HCEC 1CT (cell line): ENCODE measurements around the gene CD36.
A peak's percentile ranks its signal among the peaks of the same experiment; 100 is the strongest.

Experiments used
- DNase-seq: peaks from one replicate; pipeline ENCODE4 v3.0.0-alpha.2; 2017

CD36 gene

DNA sequence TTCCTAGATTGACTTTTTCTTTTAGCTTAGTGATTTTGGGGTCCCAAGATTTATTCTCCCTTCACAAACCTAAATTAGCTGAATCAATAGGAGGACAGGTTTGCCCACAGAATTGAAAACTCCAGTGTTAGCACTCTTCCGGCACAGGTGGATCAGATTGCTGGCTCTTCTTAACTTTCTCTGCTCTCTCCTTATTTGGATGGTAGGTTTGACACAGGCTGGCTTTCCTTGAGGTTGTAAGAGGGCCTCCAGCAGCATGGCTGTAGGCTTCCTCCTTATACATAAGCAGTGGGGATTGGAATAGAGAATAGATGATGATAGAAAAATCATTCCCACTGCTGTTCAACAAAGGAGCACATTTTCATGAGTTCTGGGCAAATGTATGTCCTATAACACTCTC is 9.4 kb upstream of the CD36 start:
- no peak for DNase-seq

DNA sequence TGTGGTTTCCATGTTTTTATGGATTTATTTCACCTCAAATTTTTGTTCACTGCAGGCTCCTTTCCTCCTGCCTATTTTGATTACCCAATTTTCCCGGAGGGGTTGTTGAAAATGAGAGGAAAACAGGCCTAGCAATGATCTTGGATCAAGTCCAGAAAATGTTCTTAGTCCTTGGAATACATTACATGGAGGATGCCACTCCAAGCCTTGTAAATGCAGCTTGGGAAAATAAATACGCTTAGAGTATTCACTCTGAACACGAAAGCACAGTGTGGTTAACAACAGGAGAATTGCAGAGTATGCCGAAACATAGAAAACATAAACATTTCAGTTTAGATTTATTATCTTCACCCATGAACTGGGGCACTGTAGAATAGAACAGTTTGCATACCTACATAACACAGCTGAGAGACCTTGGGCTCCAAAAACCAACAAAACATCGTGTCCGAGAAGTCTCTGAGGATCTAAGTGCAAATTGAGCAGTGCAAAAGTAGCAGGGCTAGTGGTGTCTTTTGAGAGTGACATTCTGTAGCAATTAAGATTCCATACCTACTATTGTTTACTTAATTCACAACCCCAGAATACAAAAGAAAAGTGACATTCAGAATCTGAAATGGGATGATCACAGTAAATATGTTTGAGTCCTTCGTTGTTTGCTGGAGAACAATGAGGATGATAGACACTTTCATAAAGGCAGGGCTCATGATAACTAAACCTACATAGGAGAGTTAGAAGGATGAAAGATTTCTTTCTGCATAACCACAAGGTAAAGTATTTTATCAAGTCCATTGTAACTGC is 7.6 kb upstream of the CD36 start:
- peak; percentile 60 for DNase-seq

DNA sequence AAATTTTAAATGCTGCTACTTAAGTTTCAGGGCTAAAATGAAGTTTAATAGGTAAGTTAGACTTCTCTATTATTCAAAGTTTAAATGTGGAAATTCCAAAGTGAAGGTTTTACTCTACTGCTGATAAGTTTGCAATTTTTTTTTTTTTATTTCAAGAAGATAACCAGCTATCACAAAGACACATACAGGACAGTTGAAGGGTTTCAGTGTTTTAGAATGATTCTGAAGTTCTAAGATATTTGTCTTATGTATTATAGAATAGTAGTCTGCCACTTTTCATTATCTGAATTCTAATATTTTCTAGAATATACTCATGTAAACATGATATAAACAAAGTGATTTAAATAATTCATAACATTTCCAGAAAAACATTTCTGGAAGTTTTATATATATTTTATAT is 7.0 kb upstream of the CD36 start:
- no peak for DNase-seq

DNA sequence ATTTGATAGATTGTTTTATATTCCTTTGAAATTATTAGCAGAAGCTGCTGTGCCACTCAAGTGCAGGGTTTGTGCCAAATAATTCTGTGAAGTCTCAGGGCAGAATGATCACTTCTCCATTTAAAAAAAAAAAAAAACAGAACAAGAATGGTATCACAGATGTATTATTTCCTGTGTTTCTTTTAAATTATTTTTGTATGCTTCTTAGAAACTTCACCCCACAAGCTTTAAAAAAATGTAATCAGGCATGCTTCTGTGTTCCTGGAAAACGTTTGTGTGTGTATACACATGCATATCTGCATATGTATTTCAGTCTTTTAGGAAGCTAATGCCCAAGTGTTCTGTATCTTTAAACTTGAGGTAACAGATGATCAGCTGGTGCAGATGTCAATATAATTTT is 6.3 kb upstream of the CD36 start:
- peak; percentile 44 for DNase-seq

DNA sequence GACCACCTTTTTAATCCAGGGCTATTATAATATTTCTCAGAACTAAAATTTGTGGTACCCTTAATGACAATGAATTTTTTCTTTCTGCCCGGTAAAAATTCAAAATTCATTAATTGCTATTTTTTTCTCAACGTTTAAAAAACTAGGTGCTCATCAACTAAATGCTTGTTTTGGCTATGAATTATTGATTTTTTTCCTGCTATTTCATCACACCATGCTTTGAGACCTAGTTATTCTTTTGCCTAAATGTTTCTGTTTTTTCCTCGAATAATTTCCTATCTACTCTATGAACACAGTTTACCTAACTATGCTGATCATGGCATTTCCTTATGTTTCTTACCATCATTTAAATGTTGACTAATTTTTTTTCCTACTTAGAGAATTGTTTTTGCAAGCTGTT is 5.6 kb upstream of the CD36 start:
- DNase-seq: no peak

DNA sequence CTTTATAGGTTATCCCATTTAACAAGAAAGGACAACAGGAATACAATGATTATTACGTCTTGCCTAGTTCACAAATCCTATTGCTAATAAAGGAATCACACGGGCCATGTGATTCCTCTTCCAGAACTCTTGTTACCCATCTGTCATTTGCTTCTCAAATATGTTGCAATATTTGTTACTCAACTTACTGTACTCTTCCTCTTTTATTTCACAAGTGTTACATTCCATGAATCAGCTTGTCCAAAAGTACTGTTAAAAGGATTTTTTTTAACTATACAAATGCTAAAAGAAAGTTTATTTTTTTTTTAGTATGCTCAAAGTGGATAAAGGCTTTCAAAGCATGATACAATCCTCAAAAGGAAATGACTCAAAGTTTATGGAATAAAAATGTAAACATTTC is 3.9 kb upstream of the CD36 start:
- DNase-seq: peak; percentile 99

DNA sequence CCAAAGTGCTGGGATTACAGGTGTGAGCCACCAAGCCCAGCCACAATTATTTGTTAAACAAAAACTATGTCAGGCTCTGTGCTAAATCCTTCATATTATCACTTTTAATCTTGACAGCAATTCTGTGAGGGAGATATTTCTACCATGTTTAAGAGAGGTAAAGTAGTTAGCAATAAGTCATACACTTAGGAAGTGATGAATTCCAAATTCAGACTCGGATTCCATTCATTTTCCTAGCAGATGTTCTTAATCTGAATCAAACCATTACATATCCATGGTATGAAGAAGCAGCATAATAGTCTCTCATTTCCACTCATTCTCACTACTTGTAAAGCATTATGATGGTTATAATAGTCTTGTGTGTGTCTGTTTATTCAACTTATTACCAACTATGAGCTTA is 2.9 kb upstream of the CD36 start:
- DNase-seq: peak; percentile 69

DNA sequence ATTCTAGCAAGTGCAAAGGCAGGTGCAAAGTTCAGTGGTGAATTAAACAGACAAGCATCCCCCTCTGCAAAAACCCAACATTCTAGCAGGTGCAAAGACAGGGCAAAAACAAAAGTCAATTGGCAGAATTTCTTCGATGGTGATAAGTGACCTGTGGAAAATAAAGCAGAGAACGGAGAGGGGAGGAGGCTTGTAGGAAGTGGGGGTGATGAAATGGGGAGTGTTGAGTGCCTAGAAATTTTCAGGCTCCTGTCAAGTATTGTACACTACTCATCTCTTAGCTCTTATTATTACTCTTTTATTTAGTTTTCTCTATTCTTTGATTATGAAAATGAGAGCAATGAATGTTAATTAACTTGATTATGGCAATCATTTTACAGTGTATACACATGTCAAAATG is 2.4 kb upstream of the CD36 start:
- DNase-seq: no peak

DNA sequence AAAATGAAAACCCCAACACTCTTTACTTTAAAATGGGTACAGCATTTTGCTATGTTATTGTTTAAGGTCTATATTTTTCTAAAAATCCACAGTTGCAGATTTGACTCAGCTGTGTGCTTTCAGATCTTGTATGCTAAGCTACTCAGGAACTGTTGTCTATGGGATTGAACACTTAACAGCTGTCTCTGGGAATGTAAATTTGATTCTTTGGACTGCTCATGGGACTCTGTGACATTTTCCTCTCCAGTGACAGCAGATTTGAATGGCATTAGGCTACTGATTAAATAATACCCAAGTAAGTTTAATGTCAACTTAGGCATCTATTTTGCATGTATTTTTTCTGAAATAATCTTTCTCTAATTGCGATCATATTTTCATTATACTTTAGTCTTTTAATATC is 1.7 kb upstream of the CD36 start:
- DNase-seq: no peak

DNA sequence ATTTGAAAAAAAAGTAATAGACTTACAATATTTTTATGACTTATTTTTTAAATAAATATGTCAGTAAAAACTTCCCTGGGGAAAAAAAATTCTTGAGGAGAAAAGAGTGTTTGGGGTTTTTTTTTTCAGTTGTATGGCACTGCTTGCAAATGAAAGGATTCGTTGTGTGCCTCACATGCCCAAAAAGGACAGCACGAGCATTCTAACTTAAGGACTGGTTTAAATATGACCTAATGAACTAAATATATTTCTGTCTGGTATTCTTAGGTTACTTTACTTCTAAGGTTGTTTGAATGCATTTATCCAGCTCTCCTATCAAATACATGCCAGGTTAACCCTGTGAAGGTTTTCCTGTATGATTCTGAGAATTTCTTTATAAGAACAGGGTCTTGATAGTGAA is 988 bp upstream of the CD36 start:
- DNase-seq: no peak

DNA sequence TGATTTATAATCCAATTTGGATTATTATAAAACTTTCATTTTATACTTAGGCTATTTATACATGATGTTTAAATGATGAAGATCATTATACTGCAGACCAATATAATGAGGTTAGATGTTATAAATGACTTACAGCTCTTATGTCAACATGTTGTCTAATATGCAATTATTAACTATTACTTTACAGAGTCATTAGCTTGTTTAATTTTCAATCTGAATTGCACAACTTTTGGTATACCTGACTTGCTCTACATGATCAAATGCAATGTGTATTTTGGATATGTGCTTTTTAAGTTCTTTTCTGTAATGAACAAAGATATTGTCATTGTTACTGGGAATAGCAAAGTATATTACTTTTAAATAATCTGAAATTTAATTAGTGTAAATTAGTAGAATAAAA is 569 bp downstream of the CD36 start:
- no peak for DNase-seq

DNA sequence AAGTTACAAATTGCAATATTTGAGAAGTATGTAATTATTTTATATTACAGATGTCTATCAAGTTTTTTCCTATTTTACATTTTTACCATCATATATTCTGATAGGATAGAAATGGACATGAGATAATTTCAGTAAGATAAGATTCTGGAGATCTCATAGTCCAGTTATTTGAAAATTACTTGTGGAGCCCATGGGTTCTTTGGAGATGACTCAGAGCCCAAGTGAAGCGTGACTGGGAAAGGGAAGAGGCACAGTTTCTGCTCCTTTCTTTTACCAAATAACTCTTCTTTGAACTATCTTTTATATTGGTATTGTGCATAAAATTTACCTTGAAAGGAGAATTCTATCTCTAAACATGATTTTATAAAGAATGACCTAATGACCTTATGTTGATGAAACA is 2.4 kb downstream of the CD36 start:
- DNase-seq: peak; percentile 78

DNA sequence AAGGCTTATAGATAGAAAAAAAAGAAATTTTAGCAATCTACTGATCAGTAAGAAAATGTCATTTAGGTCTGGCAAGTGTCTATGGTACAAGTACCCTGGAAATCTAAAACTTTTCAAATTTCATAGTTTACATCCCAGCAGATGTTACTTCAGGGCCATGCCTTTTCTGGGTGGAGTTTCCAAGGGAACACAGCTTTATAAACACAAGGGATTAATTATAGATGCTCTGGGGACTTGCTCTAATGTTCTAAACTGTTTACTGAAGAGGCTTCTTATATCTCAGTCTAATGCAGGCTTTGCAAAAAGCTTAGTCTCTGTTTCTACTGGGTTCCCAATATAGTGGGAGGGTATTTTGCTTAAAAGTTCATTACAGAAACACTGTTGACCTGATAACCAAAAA is 3.1 kb downstream of the CD36 start:
- peak; percentile 71 for DNase-seq

DNA sequence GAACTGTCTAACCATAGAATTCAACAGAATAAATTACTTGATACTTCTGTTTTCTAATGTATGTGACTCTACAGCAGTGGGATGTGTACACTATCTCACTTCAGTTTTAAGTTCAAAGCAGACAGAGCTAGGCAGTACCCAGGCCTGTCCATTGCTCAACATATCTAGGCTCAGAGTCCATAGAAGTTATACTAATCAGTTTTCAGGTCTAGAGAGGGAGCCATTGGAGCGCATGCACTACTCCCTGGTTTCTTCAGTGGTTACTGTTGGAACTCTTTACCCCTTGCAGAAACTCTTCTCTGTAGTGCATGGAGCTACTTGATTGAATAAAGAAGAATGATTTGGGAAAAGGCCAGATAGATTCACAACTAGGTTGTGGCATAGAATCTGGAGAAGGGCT is 4.4 kb downstream of the CD36 start:
- no peak for DNase-seq

DNA sequence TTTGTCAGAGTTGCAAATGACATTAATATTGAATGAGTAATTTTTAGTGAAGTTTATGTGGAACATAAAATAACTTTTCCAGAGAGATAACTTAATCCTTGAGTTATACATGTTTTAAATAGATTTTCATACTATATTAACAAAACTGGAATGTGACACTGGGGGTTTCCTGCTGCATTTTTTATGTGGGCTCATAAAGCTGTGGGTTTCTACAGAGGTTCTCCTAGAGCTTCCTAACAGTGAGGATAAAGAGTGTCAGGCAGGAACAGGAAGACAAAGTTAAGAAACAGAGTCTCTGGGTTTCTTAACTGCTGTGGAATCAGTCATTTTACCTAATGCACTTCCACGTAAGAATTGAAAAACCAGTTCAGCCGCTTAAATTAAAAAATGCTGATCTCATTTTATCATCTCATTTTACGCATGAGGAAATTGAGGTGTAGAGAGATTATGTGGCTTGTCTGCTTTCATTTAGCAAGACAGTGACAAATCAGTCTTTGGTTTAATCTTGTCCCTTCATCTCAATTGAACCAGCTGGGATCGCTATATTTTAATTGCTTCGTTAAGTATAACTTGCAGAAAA is 5.0 kb downstream of the CD36 start:
- no peak for DNase-seq

DNA sequence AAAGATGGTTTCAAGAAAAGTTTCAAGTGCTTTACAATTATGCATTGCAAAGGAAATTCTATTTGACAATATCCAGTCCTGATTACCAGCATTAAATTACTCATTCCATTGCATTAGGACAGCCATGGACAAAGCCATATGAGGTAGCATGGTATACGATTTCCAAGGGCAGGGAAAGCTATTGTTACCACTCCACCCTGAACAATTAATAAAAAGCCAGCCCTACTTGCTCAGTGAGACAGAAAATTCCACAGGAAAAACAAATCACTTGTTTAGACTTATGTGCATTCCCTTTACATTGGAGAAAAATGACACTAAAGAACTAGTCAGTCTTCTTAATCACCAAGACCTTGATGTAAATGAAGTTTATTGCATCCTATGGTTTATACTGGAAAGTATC is 5.6 kb downstream of the CD36 start:
- no peak for DNase-seq

DNA sequence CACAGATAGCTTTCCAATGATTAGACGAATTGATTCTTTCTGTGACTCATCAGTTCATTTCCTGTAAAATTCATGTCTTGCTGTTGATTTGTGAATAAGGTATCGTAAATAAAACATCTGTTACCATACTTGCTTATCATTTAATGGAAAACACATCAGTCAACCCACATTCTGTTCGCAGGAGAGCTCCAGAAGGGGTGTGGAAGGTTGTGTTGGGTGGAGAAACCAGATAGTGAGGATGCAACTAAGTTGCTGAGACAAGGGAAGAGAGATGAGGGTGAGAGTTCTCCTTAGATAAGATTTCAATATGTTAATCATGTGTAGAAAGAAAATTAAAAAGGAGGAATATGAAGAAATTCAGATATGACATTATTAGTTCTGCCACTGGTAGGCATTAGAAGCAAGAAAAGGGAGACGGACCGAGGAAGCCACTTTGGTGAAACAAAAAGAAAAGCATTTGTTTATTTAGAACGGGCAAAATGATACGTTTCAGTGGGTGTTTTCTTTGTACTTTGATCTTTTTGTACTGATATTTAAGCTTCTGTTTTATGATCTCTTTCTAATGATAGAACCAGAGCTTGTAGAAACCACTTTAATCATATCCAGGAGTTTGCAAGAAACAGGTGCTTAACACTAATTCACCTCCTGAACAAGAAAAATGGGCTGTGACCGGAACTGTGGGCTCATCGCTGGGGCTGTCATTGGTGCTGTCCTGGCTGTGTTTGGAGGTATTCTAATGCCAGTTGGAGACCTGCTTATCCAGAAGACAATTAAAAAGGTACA is 7.8 kb downstream of the CD36 start:
- no peak for DNase-seq

DNA sequence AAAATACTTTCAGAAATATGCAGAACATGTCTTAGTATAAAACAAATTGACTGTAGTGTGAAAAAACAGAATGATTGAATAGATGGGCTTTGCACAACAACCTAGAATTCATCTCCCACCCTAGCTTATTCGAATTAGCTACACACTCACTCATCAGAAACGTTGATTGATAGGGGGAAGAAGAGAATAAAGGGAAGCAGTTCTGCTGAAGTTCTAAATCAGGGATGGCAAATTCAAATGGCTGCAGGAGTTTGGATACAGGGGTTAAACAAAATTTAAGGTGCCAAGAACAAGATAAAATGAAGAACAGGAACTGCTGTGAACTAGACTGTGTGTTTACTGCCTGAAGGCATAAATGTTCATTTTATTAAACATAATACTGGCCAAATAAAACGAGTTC is 9.0 kb downstream of the CD36 start:
- DNase-seq: no peak

DNA sequence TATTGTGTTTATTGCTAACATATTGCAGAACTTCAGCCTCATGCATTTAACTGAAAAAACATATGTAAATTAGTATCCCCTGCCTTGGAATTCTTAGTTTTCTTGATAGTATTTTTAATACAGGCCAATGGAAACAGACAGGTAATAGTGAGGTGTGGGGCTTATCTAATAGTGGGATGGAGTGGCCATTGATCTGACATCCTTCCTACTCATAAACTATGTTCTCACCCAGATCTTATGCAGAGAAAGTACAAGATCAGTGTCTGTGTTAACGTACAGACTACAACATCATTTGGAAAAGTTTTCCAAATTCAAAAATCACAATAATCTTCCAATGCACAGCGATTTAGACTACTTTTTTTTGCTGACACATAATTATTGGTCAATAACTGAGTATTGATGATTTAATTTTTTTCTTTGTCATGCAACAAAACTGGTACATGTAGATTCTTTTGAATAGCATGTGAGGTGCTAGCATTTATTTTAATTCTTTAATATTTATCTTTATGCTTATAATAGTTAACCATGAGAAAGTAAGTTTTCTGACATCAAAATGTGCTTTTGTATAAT is 9.7 kb downstream of the CD36 start:
- DNase-seq: no peak

DNA sequence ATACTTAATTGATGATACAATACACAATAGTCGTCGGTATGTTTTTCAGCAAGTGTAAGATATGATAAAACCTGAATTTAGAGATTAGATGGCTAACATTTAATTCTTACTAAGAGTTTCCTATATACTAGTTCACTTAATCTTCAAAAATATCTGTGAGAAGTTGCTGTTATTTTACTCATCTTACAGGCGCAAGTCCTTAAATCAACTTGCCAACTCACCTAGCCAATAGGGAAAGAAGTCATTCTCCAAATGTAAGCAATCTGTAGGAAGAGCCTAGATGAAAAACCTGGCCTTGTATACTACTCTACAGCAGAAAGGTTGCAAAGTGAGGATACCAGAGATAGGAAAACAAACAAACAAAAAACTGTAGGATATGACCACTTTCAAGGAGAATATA is 10.6 kb downstream of the CD36 start:
- DNase-seq: no peak

DNA sequence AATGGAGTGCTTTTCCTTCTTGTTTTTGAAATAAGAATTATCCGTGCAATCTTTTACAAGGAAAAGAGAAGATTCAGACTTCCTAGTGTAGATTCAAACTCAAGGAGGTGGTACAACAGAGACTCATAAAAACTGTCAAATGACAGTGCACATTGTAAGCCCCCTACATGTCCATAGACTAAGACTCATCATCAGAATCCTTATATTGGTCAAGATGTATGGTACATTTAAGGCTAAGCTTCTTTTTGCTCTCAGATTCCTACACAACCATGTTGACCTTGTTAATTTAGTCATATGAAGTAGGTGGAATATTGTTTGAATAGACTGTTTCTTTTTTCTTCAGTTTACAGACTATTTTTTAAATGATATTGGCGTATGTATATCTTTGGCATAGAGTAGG is 11.6 kb downstream of the CD36 start:
- DNase-seq: no peak

DNA sequence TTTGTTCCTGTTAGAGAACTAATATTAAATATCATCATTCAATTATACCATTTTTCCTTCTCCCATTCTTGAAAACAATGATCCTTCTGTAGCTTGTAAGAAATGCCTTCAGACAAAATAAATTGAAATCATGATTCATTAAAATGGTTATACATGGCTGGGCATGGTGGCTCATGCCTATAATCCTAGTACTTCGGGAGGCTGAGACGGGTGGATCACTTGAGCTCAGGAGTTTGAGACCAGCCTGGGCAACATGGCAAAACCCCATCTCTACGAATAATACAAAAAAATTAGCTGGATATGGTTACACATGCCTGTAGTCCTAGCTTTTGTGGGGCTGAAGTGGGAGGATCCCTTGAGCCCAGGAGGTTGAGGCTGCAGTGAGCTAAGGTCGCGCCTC is 13.0 kb downstream of the CD36 start:
- no peak for DNase-seq

DNA sequence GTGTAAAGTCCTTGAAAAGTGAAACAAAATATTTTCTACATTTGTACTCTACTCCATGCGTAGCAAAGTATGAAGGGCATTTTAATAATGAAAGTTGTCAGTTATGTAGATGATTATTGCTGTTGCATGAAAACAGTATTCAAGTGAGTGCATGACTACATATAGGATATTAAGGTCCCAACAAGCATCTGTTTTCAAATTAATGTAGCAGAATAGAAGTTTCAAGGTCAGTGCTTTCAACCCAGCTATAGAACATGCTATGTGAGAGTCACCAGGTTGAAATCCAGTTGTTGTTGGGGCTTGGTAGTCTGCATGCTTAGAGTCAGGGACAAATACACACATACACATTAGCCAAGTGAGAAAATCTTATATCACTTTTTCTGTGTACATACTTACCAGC is 14.8 kb downstream of the CD36 start:
- DNase-seq: no peak

DNA sequence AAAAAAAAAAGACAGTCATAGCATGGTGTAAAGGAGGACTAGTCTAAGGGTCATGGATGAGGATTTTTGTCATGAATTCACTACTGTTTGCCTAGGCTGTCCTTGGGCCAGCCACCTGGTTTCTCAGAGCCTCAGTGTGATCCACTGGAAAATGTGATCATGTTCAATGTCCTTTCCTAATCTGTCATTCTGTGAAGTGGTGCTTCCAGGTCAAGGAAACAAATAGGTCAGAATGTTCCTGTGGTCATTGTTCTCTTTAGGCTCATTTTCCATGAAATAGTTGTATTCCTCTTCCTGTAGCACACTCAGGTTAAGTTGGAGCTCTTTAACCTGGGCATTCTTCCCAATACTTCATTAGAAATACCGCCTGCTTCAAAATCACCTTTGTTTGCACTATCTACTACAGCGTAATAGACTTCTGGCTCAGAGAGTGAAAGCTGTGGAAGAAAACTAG is 16.5 kb downstream of the CD36 start:
- DNase-seq: no peak
